HG03565 (cell line): ENCODE data around the gene CTDSP2.
"Not testable (repeated sequence)": the region's sequence is repeated elsewhere in the genome, so short reads cannot be mapped to it uniquely, and the experiment has no call there.

Experiments used
- ATAC-seq: cut with Tn5 transposase; IDR thresholded peaks from one replicate; pipeline ENCODE4 v1.9.1; 2021; ENCODE audit warnings: mild to moderate bottlenecking, moderate library complexity; ENCODE audit not compliant: unreplicated experiment

CTDSP2 gene

DNA sequence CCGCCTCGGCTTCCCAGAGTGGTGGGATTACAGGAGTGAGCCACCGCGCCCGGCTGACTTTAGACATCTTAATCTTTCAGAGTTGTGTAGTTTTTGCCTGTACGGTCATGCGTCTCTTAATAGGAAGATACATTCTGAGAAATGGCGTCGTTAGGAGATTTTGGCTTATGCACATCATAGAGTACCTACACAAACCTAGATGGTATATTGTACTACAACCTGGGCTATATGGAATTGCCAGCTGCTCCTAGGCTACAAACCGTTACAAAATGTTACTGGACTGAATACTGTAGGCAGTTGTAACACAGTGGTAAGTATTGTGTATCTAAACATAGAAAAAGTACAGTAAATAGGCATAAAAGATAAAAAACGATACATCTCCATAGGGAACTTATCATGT is 62.7 kb downstream of the CTDSP2 start:
- no peak for ATAC-seq

DNA sequence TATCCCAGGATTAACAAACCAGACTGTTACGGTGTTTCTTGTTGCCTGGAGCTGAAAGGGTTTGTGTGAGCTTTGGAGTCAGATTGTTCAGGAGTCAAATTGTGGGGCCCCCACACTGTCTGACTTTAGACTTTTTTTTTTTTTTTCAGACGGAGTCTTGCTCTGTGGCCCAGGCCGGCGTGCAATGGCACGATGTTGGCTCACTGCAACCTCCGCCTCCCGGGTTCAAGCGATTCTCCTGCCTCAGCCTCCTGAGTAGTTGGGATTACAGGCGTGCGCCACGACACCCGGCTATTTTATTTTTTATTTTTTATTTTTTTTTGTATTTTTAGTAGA is 63.1 kb downstream of the CTDSP2 start:
- no peak for ATAC-seq

DNA sequence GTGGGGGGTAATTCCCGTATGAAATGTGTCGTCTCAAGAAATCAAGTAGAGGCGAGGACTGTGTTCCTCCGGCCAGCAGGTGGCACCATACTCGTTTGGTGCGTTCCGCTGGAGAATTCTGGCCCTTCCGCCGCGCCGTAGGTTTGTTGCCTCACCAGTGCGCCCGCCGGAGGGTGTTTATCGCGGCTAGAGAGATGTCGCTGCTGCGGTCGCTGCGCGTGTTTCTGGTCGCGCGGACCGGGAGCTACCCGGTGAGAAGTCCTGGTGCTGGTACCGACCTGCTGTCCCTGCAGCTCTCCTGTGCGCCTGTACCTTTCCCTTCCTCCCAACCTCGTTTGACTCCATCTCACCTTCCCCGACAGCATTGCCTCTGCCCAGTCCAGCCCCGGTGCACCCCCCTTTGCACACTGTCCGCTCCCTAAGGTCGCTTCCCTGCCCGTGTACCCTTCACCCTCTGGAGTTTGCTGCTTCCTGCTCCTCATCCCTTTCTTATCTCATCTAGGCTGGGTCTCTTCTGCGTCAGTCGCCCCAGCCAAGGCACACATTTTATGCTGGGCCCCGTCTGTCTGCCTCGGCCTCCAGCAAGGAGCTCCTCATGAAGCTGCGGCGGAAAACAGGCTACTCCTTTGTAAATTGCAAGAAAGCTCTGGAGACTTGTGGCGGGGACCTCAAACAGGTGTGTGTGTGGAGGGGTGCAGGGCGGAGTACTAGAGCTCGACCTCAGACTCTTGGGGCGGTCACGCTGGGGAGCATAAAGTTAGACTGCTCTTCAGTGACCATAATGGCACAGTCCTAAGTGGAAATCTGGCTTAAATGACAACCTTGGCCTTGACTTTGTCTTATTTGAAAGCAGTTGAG is 63.7 kb downstream of the CTDSP2 start, which contains the start of gene TSFM:
Gene TSFM (plus strand): TSS at position 180 of the 858 bp plus-strand sequence. CDS start 15 bp downstream, at position 195.
- ATAC-seq, result peak; percentile 59

DNA sequence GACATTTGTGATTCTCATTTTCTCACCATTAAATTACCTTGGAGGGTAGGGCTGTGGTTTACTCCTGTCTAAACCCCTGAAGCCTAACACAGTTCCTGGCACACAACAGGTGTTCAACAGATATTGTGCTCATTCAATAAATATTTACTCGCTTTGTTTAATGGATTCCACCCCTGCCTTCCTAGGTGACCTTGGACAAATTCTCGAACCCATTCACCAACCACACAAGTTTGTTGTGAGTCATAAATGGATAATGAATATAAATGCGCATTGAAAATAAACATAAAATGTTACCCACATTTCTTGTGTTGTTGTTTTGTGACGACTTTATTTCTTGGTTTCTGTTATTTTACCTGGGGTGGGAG is 64.3 kb downstream of the CTDSP2 start:
- no peak for ATAC-seq

DNA sequence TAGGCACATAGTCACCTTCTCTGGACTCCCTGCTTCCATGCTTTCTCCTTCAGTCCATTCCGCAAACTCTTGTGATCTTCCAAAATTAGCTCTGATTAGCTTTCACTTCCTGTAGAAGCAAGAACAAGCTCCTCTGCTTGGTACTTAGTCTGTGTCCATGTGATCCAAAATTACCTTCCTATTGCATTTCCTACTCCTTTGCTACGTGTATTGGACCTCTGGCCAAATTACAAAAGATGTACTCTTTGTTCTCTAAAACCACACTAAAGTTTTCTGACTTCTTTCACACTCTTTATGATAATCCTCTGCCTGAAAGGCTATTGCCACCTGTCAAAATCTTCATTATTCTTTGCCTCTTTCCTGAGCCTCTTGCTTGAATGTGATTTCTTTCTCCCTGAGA is 64.7 kb downstream of the CTDSP2 start:
- ATAC-seq, result no peak

DNA sequence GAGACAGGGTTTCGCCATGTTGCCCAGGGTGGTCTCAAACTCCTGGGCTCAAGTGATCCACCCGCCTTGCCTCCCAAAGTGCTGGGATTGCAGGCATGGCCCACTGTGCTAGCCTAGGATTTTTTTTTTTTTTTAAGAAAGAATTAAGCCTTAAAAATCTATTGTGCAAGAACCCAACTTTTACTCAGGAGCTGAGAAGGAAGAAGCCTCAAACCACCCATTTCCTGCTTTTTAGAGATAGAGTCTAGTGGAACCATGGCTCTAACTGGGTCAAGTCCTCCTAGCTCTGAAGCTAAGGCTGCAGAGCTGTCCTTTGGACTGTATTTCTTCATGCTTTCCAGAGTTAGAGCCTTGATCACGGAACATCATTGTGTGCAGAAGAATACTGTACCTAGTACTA is 65.3 kb downstream of the CTDSP2 start:
- ATAC-seq, result no peak

DNA sequence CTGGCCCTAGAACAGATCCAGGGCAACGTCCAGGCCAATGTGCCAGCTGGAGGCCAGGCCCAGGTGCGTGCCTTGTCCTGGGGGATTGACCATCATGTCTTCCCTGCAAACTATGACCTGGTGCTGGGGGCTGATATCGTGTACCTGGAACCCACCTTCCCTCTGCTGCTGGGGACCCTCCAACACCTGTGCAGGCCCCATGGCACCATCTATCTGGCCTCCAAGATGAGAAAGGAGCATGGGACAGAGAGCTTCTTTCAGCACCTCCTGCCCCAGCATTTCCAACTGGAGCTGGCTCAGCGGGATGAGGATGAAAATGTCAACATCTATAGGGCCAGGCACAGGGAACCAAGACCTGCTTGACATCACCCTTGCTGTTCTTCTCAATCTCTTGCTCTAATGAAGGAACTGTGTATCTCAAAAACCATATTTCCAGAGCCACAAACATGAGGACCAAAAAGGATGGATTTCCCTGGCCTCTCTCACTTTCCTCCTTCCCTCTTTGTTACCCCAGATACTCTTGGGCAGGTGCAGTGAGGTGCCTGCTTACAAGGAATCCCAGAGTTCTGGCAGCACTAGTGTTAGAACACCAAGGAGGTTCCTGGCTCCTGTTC is 66.1 kb downstream of the CTDSP2 start:
- ATAC-seq, result no peak

DNA sequence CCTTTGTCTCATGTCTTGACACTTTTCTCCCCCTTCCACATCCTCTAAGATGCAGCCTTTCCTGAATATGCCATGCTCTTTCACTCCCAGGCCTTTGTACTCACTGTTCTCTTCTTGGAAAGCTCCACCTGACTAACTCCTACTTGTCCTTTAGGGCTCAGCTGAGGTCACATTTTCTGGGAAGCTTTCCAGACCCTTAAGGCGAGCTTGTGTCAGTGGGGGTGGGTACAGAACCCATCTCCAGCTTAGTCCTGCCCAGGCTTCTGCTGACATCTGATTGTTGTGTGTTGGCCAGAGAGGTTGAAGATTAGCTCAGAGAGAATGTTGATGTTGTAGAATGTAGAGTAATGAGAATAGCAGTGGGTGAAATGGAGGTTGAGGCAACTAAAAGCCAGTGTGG is 66.8 kb downstream of the CTDSP2 start:
- ATAC-seq, result no peak

DNA sequence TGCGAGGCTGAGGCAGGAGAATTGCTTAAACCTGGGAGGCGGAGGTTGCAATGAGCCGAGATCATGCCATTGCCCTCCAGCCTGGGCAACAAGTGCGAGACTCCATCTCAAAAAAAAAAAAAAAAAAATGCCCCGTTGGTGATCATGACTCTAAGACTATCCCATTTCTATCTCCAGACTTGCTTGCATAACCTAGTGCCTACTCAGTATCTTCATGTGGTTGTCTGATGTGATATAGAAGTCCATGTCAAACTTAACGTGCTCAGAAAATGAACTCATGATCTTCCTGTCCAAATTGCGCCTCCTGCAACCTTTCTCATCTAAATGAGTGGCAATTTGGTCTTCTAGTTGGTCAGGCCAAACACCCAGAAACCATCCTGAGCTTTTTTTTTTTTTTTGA is 68.6 kb downstream of the CTDSP2 start:
- no peak for ATAC-seq

DNA sequence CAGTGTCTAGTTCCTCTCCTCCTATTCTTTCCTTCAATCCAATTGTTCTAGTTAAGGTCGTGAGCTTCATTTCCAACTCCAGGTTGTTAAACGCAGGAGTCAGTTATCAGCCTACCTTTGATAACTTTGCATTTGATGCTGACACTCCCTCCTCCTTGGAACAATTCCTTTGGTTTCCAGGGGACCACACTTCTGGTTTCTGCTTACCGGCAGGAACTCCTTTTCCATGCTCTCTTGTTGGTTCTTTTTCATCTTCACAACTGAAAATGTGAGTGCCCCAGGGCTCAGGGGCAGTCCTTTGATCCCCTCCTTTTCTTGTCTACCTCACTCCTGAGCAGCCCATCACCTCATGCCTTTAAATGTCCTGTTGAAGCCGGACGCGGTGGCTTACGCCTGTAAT is 69.2 kb downstream of the CTDSP2 start:
- no peak for ATAC-seq

DNA sequence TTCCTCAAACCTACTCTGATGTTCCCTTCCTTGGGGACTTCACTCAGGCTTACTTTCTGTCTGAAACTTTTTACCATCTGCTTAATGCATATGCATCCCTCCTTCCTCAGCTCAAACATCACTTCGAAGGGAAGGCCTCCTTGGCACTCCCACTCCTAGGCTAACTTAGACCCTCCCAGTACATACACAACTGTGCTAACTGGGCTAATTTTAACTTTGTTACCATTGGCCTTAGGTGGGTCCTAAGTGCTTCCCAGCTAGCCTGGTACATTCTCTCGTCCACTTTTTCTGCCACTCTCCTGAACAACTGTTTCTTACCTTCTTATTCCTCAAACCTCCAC is 70.3 kb downstream of the CTDSP2 start:
- ATAC-seq, result no peak

DNA sequence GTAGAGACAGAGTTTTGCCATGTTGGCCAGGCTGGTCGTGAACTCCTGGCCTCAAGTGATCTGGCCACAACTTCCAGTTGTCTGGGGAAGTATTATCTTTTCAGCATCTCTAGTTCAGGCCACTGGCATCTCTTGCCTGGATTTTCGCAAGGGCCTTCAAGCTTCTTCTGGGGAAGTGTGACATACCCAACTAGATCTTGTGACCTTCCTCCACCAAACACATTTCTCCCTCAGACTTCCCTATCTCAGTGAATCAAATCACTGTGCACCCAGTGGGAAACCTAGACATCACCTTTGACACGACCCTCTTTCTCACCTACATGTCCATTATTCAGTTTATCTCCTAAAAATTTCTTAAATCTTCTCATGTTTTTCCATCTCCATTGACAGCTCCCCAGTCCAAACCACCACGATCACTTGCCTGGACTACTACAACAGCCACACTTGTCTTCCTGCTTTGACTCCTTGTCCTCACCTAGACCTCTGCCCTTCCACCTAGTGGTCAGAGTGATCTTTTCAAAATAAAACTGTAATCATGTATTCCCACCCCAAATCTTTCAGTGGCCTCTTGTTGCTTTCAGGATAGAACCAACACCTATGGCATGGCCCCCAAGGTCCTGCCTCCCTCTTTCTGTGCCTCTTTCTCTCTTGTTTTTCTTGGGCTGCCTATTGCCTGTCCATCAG is 70.8 kb downstream of the CTDSP2 start:
- no peak for ATAC-seq

DNA sequence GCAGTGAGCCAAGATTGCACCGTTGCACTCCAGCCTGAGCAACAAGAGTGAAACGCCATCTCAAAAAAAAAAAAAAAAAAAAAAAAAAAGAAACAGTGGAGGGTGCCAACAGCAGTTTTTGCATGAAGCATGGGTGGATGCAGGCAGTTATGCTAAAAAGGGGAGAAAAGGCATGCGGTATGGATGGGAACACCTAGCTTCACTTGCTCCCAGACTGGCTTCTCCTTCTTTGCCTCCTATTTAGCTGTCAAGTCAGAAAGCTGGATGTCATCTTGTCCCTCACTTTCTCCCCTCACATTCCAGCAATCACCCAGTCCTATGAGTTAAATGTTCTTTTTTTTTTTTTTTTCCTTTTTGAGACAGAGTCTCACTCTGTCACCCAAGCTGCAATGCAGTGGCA is 71.5 kb downstream of the CTDSP2 start:
- ATAC-seq, result no peak

DNA sequence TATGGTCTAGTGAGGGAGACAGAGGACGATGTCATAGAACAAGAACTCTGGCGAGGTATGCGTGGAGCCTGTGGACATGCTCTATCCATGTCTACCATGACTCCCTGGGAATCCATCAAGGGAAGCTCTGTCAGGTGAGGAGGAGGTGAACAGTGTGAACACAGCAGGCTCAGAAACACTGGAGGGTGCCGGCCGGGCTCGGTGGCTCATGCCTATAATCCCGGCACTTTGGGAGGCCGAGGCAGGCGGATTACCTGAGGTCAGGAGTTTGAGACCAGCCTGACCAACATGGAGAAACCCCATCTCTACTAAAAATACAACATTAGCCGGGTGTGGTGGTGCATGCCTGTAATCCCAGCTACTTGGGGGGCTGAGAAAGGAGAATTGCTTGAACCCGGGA is 71.9 kb downstream of the CTDSP2 start:
- not testable (repeated sequence) for ATAC-seq

DNA sequence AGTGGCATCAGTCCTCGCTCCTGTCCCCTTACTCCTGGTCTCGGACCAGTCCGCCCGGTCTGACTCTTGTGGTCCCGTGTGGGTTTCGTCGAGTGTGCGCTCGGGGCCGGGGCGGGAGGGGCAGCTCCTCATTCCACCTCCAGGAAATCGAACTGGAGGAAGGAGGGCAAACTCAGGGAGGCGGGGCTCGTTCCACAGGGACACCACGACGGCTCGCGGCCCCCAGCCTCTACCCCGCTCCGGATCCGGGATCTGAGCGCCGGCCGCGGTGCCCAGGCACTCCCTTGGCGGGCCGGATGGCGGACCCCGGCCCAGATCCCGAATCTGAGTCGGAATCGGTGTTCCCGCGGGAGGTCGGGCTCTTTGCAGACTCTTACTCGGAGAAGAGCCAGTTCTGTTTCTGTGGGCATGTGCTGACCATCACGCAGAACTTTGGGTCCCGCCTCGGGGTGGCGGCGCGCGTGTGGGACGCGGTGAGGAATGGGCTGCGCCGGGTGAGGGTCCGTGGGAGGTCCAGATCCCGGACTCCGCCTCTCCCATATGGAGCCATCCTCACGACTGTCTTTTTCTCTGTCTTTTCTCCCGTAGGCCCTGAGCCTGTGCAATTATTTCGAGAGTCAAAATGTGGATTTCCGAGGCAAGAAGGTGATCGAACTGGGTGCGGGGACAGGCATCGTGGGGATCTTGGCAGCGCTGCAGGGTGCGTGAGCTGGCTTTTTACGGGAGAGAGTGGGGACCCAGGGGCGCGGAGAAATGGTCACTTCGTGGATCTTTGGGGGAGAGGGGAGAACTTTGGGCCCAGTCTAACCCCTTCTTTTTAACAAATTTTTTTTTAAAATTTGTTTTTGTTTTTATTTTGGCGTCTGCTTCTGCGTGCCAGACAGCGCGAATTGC is 73.9 kb downstream of the CTDSP2 start, which contains the start of gene EEF1AKMT3:
Gene EEF1AKMT3 (plus strand): TSS at position 186 of the 894 bp plus-strand sequence. CDS start 111 bp downstream, at position 297.
- ATAC-seq, result peak; percentile 19

DNA sequence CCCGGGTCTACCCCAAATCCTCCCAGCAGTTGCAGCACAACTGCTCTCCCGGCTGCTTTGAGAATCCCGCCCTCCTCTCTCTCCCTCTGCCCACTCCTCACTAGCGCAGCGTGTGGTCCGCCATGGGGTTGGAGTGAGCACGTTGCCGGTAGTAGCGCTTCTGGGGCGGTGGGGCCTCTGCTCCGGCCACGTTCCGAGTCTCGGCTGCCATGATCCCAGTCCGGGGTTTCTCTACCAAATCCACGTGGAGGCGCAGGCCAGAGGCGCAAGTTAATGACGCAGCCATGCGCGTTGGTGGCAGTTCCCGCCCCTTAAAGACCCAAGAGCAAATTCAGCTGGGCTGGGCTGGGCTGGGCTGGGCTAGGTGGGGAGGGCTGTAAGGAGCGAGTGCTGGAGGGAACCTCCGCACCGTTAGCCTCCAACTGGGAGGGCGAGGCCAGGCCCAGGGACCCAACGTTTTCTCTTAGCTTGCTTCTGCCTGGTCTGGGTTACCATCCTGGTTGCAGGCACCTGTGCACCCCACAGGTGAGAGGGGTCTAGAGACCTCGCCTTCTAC is 74.6 kb downstream of the CTDSP2 start, which contains the start of gene METTL1:
Gene METTL1 (minus strand): TSS at position 233 of the 556 bp plus-strand sequence. CDS start 22 bp downstream, at position 211.
- ATAC-seq, result peak; percentile 77

DNA sequence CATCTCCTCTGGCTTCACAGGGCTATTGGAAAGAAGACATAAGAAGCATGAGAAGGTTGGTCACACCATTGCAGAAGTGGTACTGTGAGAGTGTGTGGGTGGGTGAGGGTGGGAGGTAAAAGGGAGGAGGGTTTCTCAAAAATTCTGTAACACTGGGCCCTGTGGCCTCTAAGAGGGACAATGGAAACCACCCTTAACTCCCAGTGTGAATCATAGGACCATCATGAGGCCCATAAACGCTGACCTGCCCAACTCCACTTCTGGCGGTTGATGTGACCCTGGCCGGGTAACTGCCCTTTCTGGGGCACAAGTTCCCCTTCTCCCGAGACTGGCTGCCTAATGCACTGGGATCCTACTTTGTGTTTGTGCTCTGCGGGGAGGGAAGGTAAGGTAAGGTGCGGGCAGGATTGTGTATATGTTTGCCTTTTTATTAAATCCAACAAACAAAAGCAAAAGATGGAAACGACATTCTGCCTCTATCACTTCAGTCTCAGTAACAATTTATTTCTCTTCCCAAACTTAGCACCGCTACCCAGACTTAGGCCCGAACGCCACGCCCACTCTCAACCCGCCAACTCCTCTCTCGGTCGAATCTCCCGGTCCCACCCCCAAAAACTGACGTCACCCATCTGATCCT is 75.2 kb downstream of the CTDSP2 start:
- peak; percentile 55 for ATAC-seq

DNA sequence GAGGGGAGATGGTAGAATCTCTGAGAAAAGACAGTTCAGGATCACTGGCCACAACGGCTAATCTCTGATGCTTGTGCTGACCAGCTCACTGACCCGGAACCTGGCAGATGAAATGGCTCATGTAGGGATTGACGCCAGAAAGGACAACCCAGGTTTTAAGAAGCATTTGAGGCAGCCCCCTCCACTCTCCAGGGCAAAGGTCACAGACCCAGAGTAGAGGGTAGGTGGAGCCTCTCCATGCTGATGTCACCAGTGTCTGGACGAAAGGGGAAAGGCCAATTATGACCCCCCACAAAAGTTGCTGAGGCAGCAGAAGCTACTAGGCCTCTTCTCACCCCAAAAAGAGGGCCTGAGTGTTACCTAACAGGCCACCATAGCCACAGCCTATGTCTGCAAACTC is 75.8 kb downstream of the CTDSP2 start:
- ATAC-seq, result no peak
